ENCODE measurements around the gene SDK1. TPM values are rescaled to one million over a fixed set of nuclear protein-coding genes. Genes with fewer than 3 reads are reported as not detected.

Gene SDK1
- total RNA-seq, 1 donor from 2014 or later, result 4.3 TPM

- Mint-ChIP-seq H3K36me3 (ENCODE audit: low read depth, unreplicated experiment) (no peaks in the 10 kb centered on the region), H3K9me3 (ENCODE audit: unreplicated experiment) (no peaks in the 10 kb centered on the region), H3K27me3 (ENCODE audit: unreplicated experiment) (no peaks in the 10 kb centered on the region), H3K27ac (ENCODE audit: unreplicated experiment) (no peak overlapping the region), H3K4me3 (ENCODE audit: unreplicated experiment) (no peak overlapping the region), H3K4me1 (ENCODE audit: unreplicated experiment) (peaks cover 4% of the 10 kb centered on the region)
- TF ChIP-seq CTCF (IDR thresholded peaks at IDR 0.05; ENCODE audit: unreplicated experiment), result no peak
- no peak for DNase-seq (ENCODE audit: low spot score)
These were observed 305.4 kb downstream of the SDK1 start for GRCh38 chr7:3606436-3606835.

- Mint-ChIP-seq H3K4me1 (ENCODE audit: unreplicated experiment) (peaks cover 4% of the 10 kb centered on the region), H3K27ac (ENCODE audit: unreplicated experiment) (no peak overlapping the region), H3K4me3 (ENCODE audit: unreplicated experiment) (no peak overlapping the region), H3K27me3 (ENCODE audit: unreplicated experiment) (no peaks in the 10 kb centered on the region), H3K36me3 (ENCODE audit: low read depth, unreplicated experiment) (no peaks in the 10 kb centered on the region), H3K9me3 (ENCODE audit: unreplicated experiment) (no peaks in the 10 kb centered on the region)
- no peak for DNase-seq (ENCODE audit: low spot score)
- no peak for TF ChIP-seq CTCF (IDR thresholded peaks at IDR 0.05; ENCODE audit: unreplicated experiment)
These were observed 306.8 kb downstream of the SDK1 start for GRCh38 chr7:3607847-3608246.

GRCh38 chr7:3616306-3616705 lies 315.3 kb downstream of the SDK1 start:
- TF ChIP-seq CTCF (IDR thresholded peaks at IDR 0.05; ENCODE audit: unreplicated experiment), result no peak
- Mint-ChIP-seq H3K27ac (ENCODE audit: unreplicated experiment) (no peak overlapping the region), H3K4me1 (ENCODE audit: unreplicated experiment) (no peaks in the 10 kb centered on the region), H3K4me3 (ENCODE audit: unreplicated experiment) (no peak overlapping the region), H3K9me3 (ENCODE audit: unreplicated experiment) (no peaks in the 10 kb centered on the region), H3K27me3 (ENCODE audit: unreplicated experiment) (peaks cover 1% of the 10 kb centered on the region), H3K36me3 (ENCODE audit: low read depth, unreplicated experiment) (no peaks in the 10 kb centered on the region)
- DNase-seq (ENCODE audit: low spot score), result no peak

GRCh38 chr7:3630081-3630480 lies 329.0 kb downstream of the SDK1 start:
- no peaks in the 10 kb centered on the region for H3K27me3 Mint-ChIP-seq (ENCODE audit: unreplicated experiment)
- no peak overlapping the region for H3K27ac Mint-ChIP-seq (ENCODE audit: unreplicated experiment)
- no peak for DNase-seq (ENCODE audit: low spot score)
- H3K36me3 Mint-ChIP-seq (ENCODE audit: low read depth, unreplicated experiment), result peaks cover 4% of the 10 kb centered on the region
- peaks cover 5% of the 10 kb centered on the region for H3K4me1 Mint-ChIP-seq (ENCODE audit: unreplicated experiment)
- no peak for TF ChIP-seq CTCF (IDR thresholded peaks at IDR 0.05; ENCODE audit: unreplicated experiment)
- H3K4me3 Mint-ChIP-seq (ENCODE audit: unreplicated experiment), result no peak overlapping the region
- peaks cover 7% of the 10 kb centered on the region for H3K9me3 Mint-ChIP-seq (ENCODE audit: unreplicated experiment)

GRCh38 chr7:3634396-3634795 lies 333.3 kb downstream of the SDK1 start:
- no peak for TF ChIP-seq CTCF (IDR thresholded peaks at IDR 0.05; ENCODE audit: unreplicated experiment)
- Mint-ChIP-seq H3K27ac (ENCODE audit: unreplicated experiment) (no peak overlapping the region), H3K4me3 (ENCODE audit: unreplicated experiment) (no peak overlapping the region)

More at GRCh38 chr7:3634396-3634795, 333.3 kb downstream of the SDK1 start:
- H3K4me1 Mint-ChIP-seq (ENCODE audit: unreplicated experiment), result no peaks in the 10 kb centered on the region
- no peak for DNase-seq (ENCODE audit: low spot score)
- H3K36me3 Mint-ChIP-seq (ENCODE audit: low read depth, unreplicated experiment), result no peaks in the 10 kb centered on the region
- peaks cover 4% of the 10 kb centered on the region for H3K9me3 Mint-ChIP-seq (ENCODE audit: unreplicated experiment)
- H3K27me3 Mint-ChIP-seq (ENCODE audit: unreplicated experiment), result no peaks in the 10 kb centered on the region

All from endothelial cell (in vitro differentiated cells).